ENCODE results near the gene TRPM2.

The TRPM2 gene

DNA sequence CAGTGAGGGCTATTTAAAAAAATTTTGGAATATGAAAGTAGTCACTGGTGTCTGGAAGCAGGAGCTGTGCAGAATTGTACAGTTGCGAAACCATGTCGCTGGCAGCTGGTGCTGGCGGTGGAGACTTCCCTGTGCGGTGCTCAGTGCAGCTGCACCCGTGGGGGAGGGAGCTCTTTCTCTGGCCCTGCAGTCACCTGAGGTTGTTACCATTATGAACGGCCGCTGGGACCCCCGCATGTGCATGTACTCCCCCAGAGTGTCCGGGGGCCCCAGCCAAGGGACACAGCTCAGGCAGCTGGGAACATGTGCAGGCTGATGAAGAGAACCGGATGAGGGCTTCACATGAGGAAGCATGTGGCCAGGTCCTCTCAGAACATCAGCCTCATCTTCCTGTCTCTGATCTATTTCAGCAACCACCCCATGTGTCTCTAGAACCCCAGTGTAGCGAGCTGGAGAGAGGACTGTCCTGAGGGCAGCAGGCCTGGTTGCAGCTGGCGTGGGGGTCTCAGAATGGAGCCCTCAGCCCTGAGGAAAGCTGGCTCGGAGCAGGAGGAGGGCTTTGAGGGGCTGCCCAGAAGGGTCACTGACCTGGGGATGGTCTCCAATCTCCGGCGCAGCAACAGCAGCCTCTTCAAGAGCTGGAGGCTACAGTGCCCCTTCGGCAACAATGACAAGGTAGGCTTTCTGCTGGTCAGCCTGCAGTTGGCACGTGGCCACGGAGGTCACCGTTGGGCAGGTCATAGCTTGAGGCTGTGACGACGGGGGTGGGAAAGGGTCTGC, at the start of gene TRPM2:
Gene TRPM2 (plus strand): TSS at position 431 of the 780 bp plus-strand sequence. CDS start 80 bp downstream, at position 511.
- no peak for DNase-seq

- DNase-seq = no peak
Measured at GRCh38 chr21:44304011-44304616, 49.3 kb upstream of the TRPM2 start.

GRCh38 chr21:44304877-44305293, 48.5 kb upstream of the TRPM2 start:
- DNase-seq = no peak

GRCh38 chr21:44305691-44306090, 47.7 kb upstream of the TRPM2 start:
- DNase-seq = no peak

- DNase-seq = no peak
Measured at GRCh38 chr21:44306936-44307704, 46.3 kb upstream of the TRPM2 start.

GRCh38 chr21:44310628-44311507, 42.6 kb upstream of the TRPM2 start:
- no peak for DNase-seq

GRCh38 chr21:44312089-44312488, 41.3 kb upstream of the TRPM2 start:
- DNase-seq = no peak

- no peak for DNase-seq
Measured at GRCh38 chr21:44312716-44313115, 40.7 kb upstream of the TRPM2 start.

DNA sequence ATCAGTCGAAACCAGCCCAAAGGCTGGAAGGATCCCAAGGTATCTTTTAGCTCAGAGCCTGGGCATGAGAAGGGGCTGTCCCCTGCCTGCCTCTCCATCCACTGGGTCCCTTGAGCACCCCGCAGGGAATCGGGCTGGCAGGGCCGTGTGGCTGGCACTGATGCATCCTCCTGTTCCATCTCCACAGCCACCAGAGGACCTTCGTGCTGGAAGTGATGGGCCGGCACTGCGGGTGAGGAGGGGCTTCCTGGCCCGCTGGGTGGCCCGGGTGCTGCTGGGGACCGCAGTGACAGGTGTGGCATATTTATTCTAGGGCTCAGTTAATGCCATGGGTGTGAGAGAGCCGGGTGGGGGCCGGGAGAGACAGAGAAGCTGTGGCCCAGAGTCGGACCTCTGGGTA, 40.0 kb upstream of the TRPM2 start:
- no peak for DNase-seq

DNA sequence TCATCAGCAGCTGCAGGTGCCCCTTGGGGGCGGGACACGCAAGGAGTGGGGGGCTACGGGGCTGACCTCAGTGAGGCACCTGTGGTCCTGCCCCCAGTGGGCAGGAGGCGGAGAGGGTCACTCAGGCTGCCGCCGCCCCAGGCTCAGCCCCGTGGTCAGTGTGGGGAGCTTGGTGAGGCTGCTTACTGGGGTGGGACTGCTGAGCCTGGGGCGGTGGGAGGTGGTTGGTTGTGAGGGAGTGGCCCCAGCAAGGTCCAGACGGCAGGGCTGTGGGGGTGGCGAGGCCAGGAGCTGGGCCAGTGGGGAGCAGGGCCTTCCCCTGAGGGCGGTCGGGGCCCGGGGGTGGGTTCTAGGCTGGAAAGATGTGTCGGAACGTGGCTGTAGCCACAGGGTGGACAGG, 39.3 kb upstream of the TRPM2 start:
- no peak for DNase-seq

DNA sequence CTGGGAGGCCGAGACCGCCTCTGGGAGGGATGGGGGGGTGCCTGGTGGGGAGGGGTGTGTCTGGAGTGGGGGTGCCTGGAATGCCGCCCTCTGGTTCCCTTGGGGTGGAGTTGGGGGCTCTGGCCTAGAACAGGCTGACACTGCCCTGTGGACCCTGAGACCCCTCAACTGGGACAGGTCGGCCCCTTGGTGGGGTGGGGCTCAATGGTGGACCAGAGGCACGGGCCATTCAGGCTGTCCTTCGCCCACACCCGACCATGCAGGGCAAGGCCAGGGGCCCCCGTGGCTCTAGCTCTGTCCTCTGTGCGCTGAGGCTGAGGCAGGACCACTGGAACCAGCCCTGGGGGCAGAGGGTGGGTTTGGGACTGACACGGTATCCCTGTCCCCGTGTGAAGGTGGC, 38.9 kb upstream of the TRPM2 start:
- DNase-seq = no peak

- no peak for DNase-seq
Measured at GRCh38 chr21:44315691-44316203, 37.7 kb upstream of the TRPM2 start.

GRCh38 chr21:44316277-44316900, 37.0 kb upstream of the TRPM2 start:
- no peak for DNase-seq

GRCh38 chr21:44317241-44317782, 36.1 kb upstream of the TRPM2 start:
- DNase-seq = no peak

- DNase-seq = no peak
Measured at GRCh38 chr21:44317871-44318270, 35.5 kb upstream of the TRPM2 start.

- no peak for DNase-seq
Measured at GRCh38 chr21:44318489-44319285, 34.7 kb upstream of the TRPM2 start.

DNA sequence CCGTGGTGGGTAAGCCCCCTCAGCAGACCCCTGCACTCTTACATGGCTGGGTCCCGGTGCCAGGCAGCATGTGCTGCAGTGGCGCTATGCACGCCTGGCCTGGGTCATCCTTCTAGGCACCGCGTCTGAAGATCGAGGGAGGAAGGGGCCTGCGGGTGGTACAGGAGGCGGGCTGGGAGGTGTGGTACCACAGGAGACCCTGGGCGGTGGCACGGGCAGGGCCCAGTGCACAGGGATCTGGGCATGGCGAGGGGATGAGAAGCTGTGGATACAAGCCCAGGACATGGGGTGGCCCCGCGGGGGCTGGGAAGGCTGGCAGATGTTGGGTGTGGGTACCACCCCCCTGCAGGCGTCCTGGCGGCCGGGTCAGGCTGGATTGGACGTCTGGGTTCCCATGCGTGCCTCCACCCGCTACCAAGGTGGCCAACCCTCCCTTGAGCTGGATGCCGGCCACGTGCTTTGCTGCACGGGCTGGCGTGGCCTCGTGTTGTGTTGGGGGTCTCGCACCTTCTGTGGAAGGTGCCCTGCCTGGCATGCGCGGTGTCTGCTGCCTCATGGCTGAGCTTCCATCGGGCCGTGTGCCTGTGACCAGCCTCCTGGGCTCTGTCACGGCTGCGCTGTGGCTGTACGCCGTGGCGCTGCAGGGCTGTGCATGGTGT, 33.9 kb upstream of the TRPM2 start:
- DNase-seq = no peak

DNA sequence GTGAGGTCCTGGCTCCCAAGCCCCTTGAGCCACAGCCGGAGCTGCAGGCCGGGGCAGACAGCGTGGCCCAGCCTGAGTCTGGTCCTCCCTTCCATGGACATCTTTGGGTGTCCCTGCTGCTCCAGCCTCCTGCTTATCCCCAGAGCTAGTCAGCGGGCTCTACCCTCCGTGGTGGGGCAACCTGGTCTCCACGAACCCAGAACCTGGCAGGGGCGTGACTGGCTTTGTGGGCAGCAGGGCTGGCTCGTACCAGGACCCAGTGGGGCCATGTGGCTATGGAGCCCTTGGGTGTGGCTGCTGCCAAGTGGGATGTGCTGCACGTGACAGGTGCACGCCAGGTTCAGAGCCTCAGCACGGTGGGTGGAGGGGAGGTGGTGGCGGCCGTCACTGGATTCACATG, 32.6 kb upstream of the TRPM2 start:
- no peak for DNase-seq

DNA sequence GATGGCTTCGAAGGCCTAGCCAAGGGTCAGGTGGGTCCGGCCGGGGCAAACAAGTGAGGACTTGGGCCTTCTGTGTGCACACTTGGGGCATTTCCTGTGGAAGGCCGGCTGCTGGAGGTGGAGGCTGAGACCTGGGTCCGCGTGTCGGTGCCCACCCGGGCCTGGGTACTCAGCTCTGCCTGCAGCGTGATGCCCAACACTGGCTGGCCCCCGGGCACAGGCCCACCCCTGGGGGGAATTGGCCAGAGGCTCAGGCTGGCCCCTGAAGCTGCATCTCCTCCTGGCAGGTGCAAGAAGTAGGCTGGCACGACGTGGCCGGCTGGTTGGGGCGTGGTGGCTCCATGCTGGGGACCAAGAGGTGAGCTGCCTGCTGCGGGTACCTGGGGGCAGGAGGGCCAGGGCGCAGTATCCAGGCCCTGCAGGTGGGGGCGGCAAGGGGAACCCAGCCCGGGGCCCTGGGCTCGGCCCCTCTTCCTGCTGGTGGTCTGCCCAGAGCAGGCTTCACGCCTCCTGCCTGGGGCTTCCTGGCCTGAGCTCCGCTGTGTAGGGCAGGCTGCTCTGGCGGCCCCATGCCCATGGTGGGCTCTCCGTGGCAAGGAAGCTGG, 31.5 kb upstream of the TRPM2 start:
- no peak for DNase-seq
